Keratinocyte (primary cell): ENCODE measurements around the gene HOMER2.

ENCODE experiments used
- EZH2 ChIP-seq: IDR thresholded peaks from one replicate; pipeline ENCODE4 v1.6.1; 2012; ENCODE audit warnings: inconsistent platforms, mild to moderate bottlenecking, low read length, moderate library complexity
- TF ChIP-seq, protein P1 (sequence below), 3 experiments: IDR thresholded peaks in 1 of 3; conservative IDR thresholded peaks in 1 of 3; optimal IDR thresholded peaks in 1 of 3; 2 replicates in 2 of 3; 3 replicates in 1 of 3; pipeline versions ENCODE3 to v1.5.1; 2011; ENCODE audit warnings: low read length in 3 of 3, mild to moderate bottlenecking in 3 of 3, moderate library complexity in 2 of 3, control low read depth in 1 of 3, inconsistent platforms in 1 of 3; ENCODE audit not compliant: insufficient read depth in 2 of 3; ENCODE audit errors: extremely low read depth in 1 of 3

DNA sequence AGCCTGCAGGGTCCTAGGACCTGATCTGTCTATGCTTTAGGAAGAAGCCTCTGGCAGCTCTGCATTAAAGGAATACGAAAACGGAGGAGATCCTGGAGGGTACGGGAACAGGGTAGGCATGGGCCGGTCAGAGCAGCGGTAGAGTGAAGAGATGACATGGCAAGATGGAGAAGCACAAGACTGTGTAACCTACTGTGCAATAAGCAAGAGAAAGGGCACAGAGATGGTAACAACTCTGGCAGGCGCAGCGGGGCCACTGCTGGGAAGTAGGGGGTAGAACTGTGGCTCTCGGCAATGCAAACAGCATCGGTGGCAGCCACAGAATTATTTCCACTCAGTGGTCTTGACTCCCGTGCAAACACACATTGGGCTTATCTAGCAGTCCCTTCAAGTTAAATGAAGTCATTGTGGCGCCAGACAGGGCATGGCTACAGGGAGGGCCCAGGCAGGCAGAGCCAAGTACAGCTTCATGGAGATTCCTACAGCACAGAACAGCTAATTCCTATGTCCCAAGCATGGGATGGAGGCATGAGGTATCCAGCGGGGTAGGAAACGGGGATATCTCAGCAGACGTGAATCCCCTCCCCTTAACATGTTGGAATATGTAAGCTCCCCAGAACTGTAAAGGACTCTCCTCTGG lies 114.3 kb downstream of the HOMER2 start:
- TF ChIP-seq, protein P1, sequence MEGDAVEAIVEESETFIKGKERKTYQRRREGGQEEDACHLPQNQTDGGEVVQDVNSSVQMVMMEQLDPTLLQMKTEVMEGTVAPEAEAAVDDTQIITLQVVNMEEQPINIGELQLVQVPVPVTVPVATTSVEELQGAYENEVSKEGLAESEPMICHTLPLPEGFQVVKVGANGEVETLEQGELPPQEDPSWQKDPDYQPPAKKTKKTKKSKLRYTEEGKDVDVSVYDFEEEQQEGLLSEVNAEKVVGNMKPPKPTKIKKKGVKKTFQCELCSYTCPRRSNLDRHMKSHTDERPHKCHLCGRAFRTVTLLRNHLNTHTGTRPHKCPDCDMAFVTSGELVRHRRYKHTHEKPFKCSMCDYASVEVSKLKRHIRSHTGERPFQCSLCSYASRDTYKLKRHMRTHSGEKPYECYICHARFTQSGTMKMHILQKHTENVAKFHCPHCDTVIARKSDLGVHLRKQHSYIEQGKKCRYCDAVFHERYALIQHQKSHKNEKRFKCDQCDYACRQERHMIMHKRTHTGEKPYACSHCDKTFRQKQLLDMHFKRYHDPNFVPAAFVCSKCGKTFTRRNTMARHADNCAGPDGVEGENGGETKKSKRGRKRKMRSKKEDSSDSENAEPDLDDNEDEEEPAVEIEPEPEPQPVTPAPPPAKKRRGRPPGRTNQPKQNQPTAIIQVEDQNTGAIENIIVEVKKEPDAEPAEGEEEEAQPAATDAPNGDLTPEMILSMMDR (optimal IDR thresholded peaks at IDR 0.05 in 1 of 3, IDR thresholded peaks at IDR 0.05 in 1 of 3, conservative IDR thresholded peaks at IDR 0.05 in 1 of 3; ENCODE audit: extremely low read depth in 1 of 3, insufficient read depth in 2 of 3, low read length in 3 of 3): no peak
- no peak for TF ChIP-seq EZH2
